22Rv1 (cell line): ENCODE data around the gene TMEM151B.

Source experiments
- CTCF ChIP-seq: fragments of 450-650 bp; IDR thresholded peaks from 2 replicates; pipeline ENCODE4 v1.5.1; 2017; ENCODE audit warnings: mild to moderate bottlenecking
- ZFX ChIP-seq: fragments of 450-650 bp; IDR thresholded peaks from 2 replicates; pipeline ENCODE4 v1.6.1; 2017; ENCODE audit warnings: antibody characterized with exemption, borderline replicate concordance

GRCh38 chr6:44227148-44227793 is 43.0 kb upstream of the TMEM151B start:
- TF ChIP-seq CTCF (no peak), ZFX (no peak)
